Activated naive CD4-positive, alpha-beta T cell treated with anti-CD3 and anti-CD28 coated beads for 36 hours (primary cell): ENCODE data around the gene MEP1A. TPM values are rescaled to one million over a fixed set of nuclear protein-coding genes. Genes with fewer than 3 reads are reported as not detected.
"Not testable (repeated sequence)": the region's sequence is repeated elsewhere in the genome, so short reads cannot be mapped to it uniquely, and the experiment has no call there.

Source experiments
- CTCF ChIA-PET: fragments of 350-600 bp; sonication (Branson Sonifier 250); formaldehyde crosslinking; loops from one replicate; lab custom pipeline; 2021; ENCODE audit warnings: antibody characterized with exemption; lab: Charles Lee
- DNase-seq: peaks from one replicate; pipeline ENCODE4 v3.0.0-alpha.2; 2020
- H3K27ac Mint-ChIP-seq: one replicate; pipeline ENCODE4 v1.8.0; 2021; ENCODE audit warnings: mild to moderate bottlenecking, mixed read lengths
- H3K27me3 Mint-ChIP-seq: one replicate; pipeline ENCODE4 v1.8.0; 2021; ENCODE audit warnings: low read depth, mixed read lengths
- H3K36me3 Mint-ChIP-seq: one replicate; pipeline ENCODE4 v1.8.0; 2021; ENCODE audit warnings: low read depth, mixed read lengths
- H3K4me1 Mint-ChIP-seq: one replicate; pipeline ENCODE4 v1.8.0; 2021; ENCODE audit warnings: low read depth, mixed read lengths
- H3K4me3 Mint-ChIP-seq: one replicate; pipeline ENCODE4 v1.8.0; 2021; ENCODE audit warnings: mild to moderate bottlenecking, moderate library complexity, mixed read lengths
- H3K9me3 Mint-ChIP-seq: one replicate; pipeline ENCODE4 v1.8.0; 2021; ENCODE audit warnings: mixed read lengths
- intact Hi-C: fragments of 100-400 bp; cut with micrococcal nuclease; formaldehyde crosslinking; loops from one replicate; pipeline ENCODE4 v1.15.1; 2023
- total RNA-seq, 2 experiments: library from RNA; stranded (reverse); gene quantifications; one replicate each; pipeline ENCODE4 v1.2.3, GENCODE V29; 2021

MEP1A gene
- total RNA-seq, 2 experiments from 2014 or later, result not detected

DNA sequence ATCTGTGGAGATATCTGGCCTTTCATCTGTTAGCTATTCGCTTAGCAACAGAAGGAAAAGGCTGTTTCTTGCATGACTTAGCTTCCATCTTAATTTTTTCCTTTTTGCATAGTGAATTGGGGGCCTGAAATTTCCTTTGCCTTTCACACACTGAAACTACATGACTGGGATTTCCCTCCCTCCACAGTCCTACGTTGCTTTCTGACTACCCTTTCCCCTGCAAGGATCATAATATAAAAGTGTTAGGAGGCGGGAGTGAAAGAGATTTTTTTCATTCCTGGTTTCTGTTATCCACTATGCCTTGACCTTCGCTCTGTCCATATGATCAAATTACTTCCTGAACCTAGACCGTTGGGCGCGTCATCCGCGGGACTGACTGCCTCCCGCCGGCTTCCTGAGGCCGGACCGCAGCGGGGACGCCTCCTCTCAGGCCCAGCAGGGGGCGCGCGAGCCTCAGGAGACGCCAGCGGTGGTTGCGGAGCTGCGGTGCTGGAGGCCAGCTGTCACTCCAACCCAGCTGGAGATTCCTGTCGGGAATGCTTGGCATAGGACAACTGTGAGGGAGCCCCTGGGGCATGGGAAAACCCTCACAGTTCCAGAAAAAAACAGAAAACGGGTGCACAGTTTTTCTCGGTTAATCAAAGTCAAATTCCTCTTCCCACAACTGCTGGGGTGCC, 55.6 kb downstream of the MEP1A start:
- no peaks in the 10 kb centered on the region for H3K36me3 Mint-ChIP-seq
- no peak overlapping the region for H3K27ac Mint-ChIP-seq
- H3K9me3 Mint-ChIP-seq, result no peaks in the 10 kb centered on the region
- H3K27me3 Mint-ChIP-seq, result peaks cover 30% of the 10 kb centered on the region
- peak; percentile 69 for DNase-seq
- intact Hi-C loops, result loop anchor here (1.0 to 2.0 kb wide), 4 partner anchors 142 to 932 kb away; no protein-coding TSS in a partner anchor
- peaks cover 4% of the 10 kb centered on the region for H3K4me1 Mint-ChIP-seq
- H3K4me3 Mint-ChIP-seq, result peak overlapping the region; percentile 32
- CTCF ChIA-PET, result interaction anchor here (0.6 to 4.4 kb wide), 14 partner anchors 9 to 708 kb away, joined by 3 to 25 read pairs (median 3); partner anchors contain the start of gene PLA2G7

DNA sequence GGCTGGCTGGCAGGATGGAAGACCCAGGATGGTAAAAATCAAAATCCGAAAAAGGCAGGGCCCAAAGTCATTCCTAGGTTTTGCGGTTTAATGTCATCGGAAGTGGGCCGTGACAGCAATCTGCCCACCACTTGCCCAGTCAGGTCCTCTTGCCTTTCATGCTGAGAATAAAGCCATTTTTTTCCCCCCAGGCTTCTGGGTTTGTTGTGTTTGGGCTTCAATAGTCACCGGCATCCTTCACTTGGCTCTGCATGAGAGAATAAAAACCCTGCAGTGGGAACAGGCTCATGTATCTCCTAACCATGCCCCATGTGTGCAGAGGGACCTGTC, 56.1 kb downstream of the MEP1A start:
- H3K4me3 Mint-ChIP-seq, result no peak overlapping the region
- no peak overlapping the region for H3K27ac Mint-ChIP-seq
- intact Hi-C loops, result loop anchor here (1.0 to 2.0 kb wide), 3 partner anchors 141 to 931 kb away; no protein-coding TSS in a partner anchor
- no peak for DNase-seq
- H3K4me1 Mint-ChIP-seq, result peaks cover 4% of the 10 kb centered on the region
- no peaks in the 10 kb centered on the region for H3K36me3 Mint-ChIP-seq
- no peaks in the 10 kb centered on the region for H3K9me3 Mint-ChIP-seq
- CTCF ChIA-PET, result interaction anchor here (0.6 to 4.4 kb wide), 9 partner anchors 9 to 198 kb away, joined by 3 to 25 read pairs (median 3); partner anchors contain the start of gene PLA2G7
- H3K27me3 Mint-ChIP-seq, result peaks cover 35% of the 10 kb centered on the region

DNA sequence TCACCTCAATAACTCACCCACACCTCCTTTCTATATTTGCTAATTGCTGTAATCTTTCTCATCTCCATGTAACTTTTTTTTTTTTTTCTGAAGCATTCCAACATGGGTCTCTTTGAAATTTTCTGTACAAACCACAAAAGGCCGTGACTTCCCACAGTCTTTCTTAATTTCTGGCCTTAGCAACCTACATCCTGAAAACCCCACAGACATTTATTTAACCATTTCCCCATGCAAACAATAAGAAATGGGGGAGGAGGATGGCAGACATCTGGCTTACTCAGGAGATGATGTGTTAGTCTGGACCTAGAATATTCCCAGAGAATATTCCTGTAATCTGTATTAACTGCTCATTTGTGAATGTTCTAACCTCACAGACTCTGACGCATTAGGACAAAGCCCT, 57.6 kb downstream of the MEP1A start:
- CTCF ChIA-PET, result interaction anchor here (0.9 to 4.4 kb wide), 2 partner anchors 8 to 196 kb away, joined by 3 to 25 read pairs; no protein-coding TSS in a partner anchor
- no peaks in the 10 kb centered on the region for H3K9me3 Mint-ChIP-seq
- intact Hi-C loops, result no loop called here
- H3K27ac Mint-ChIP-seq, result no peak overlapping the region
- H3K36me3 Mint-ChIP-seq, result no peaks in the 10 kb centered on the region
- H3K4me3 Mint-ChIP-seq, result no peak overlapping the region
- peaks cover 37% of the 10 kb centered on the region for H3K27me3 Mint-ChIP-seq
- H3K4me1 Mint-ChIP-seq, result peaks cover 4% of the 10 kb centered on the region
- DNase-seq, result no peak

DNA sequence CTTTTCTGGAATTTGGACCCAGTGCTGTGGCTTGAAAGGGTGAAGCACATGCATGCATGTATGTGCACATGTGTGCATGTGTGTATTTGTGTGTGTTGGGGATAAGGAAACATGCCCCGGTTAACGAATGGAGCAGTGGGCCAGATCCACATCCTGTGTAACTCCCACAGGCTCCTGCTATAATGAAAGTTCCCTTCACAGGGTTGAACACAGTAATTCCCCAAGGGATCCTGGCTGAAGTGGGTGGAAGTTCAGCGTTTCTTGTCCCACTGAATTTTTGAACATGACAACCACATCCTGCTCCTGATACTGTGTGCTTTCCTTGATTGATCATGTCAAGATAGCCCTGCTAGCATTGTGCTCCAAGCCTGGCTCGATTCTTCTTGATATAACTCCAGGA, 58.4 kb downstream of the MEP1A start:
- H3K9me3 Mint-ChIP-seq, H3K36me3 Mint-ChIP-seq, DNase-seq, CTCF ChIA-PET, intact Hi-C loops, H3K4me1 Mint-ChIP-seq, H3K4me3 Mint-ChIP-seq, H3K27ac Mint-ChIP-seq: not testable (repeated sequence)
- peaks cover 36% of the 10 kb centered on the region for H3K27me3 Mint-ChIP-seq

DNA sequence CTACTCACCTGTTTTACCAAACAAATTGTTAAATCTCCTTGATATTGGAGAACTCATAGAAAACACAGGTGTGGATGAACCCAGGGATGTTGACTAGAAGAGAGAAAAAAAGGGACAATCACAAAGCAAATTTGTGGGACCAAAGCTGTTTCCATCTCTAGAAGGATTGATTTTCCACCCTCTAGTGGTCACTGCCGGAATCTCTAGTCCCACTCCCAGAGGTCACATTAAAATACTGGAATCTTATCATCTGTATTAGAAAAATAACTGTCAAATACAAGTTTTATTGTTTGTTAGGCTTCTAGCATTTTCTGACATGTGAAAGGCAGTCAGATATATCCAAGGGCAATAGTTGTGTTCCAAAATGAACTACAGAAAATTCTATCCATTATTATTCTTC, 62.8 kb downstream of the MEP1A start:
- not testable (repeated sequence) for H3K4me1 Mint-ChIP-seq, H3K4me3 Mint-ChIP-seq, H3K27me3 Mint-ChIP-seq, H3K27ac Mint-ChIP-seq, H3K9me3 Mint-ChIP-seq, H3K36me3 Mint-ChIP-seq
- CTCF ChIA-PET, result interaction anchor here (0.6 to 0.7 kb wide), 2 partner anchors 95 to 268 kb away, joined by 3 read pairs; no protein-coding TSS in a partner anchor
- intact Hi-C loops, result loop anchor here (2.0 kb wide), 1 partner anchor 437 kb away; no protein-coding TSS in a partner anchor
- peak; percentile 48 for DNase-seq

DNA sequence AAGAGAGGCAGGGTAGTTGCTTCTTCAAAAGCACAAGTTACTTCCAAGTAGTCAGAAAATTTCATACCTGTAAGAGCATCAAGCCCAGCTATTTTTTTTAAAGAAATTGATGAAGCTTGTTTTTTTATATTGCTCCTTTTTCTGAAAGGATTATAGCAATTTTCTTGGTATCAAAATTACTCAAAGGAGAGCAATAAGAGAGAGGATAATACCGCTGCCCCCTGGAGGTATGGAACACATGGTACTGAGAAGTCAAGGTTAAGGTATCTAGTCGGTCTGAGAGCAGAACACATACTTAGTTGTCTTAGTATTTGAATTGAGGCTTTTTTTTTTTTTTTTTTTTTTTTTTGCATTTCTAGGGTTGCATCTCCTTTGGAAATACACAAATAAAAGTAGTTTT, 69.2 kb downstream of the MEP1A start:
- H3K9me3 Mint-ChIP-seq, result no peaks in the 10 kb centered on the region
- H3K36me3 Mint-ChIP-seq, result no peaks in the 10 kb centered on the region
- peaks cover 11% of the 10 kb centered on the region for H3K27me3 Mint-ChIP-seq
- no peak overlapping the region for H3K27ac Mint-ChIP-seq
- CTCF ChIA-PET, result interaction anchor here (0.6 to 1.1 kb wide), 4 partner anchors 13 to 504 kb away, joined by 3 read pairs; no protein-coding TSS in a partner anchor
- no peaks in the 10 kb centered on the region for H3K4me1 Mint-ChIP-seq
- no peak overlapping the region for H3K4me3 Mint-ChIP-seq
- DNase-seq, result peak; percentile 18
- intact Hi-C loops, result loop anchor here (5.0 kb wide), 1 partner anchor 640 kb away; no protein-coding TSS in a partner anchor

DNA sequence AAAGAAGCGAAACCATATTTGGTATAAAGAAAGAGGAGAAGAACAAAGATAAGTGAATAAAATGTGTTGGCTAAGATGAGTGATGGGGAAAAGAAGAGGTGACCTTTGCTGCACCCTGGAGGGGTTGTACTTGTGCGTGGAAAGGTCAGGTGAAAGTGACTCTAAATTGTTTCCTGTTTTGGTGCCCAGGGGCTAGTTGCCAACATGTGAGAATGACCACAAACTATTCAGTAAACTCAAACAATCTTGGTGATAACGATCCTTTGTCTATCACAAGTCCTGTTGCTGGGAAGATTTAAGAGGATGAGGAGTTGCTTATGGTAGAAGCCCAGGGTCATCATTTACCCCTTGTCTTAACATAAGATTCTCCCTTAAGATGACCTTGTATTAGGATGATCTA, 70.6 kb downstream of the MEP1A start:
- CTCF ChIA-PET, result interaction anchor here (1.0 kb wide), 1 partner anchor 15 kb away, joined by 3 read pairs; no protein-coding TSS in a partner anchor
- H3K27ac Mint-ChIP-seq, result no peak overlapping the region
- no peaks in the 10 kb centered on the region for H3K36me3 Mint-ChIP-seq
- no peaks in the 10 kb centered on the region for H3K9me3 Mint-ChIP-seq
- no peak overlapping the region for H3K4me3 Mint-ChIP-seq
- H3K27me3 Mint-ChIP-seq, result peaks cover 13% of the 10 kb centered on the region
- no peaks in the 10 kb centered on the region for H3K4me1 Mint-ChIP-seq
- intact Hi-C loops, result loop anchor here (5.0 kb wide), 1 partner anchor 641 kb away; no protein-coding TSS in a partner anchor
- DNase-seq, result no peak

DNA sequence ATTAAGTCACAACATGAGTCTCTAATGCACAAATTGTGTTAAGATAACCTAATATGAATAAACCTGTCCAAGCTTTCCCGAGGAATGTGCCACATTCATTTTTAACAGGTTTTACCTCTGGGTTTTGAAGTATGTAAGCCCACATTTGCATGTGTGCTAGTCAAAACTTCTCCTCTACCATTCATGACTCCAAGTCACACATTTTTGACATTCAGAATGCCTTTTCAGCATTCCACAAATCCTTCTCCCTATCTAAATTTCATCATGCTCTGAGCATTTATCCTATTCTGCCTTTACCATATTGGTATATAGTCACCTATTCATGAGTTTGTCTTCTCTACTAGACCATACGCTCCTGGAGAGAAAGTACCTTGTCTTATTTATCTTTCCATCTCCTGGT, 72.0 kb downstream of the MEP1A start:
- Mint-ChIP-seq H3K36me3 (no peaks in the 10 kb centered on the region), H3K9me3 (no peaks in the 10 kb centered on the region), H3K27me3 (peaks cover 12% of the 10 kb centered on the region), H3K4me3 (no peak overlapping the region), H3K4me1 (no peaks in the 10 kb centered on the region), H3K27ac (no peak overlapping the region)
- CTCF ChIA-PET, result no interaction called here
- intact Hi-C loops, result no loop called here
- no peak for DNase-seq

DNA sequence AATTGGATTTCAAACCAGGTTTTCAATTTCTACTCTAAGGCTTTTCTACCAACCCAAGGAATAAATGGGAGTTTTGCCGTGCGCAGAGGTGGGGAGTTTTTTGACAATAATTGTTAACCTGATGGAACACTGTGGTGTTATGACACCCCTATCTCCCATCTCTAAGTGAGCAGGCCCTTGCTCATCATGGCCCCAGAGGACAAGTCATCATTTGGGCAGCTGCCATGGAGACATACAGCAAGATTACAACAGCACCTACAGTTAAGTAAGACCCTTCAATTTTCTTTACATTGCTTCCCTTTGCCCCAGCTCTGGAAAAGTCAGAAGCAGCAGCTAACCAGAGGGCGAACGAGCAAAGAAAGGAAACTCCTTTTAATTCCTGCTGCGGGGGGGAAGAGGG, 74.2 kb downstream of the MEP1A start:
- intact Hi-C loops, result no loop called here
- Mint-ChIP-seq H3K27ac (no peak overlapping the region), H3K36me3 (no peaks in the 10 kb centered on the region), H3K9me3 (no peaks in the 10 kb centered on the region), H3K4me3 (no peak overlapping the region), H3K27me3 (peaks cover 16% of the 10 kb centered on the region), H3K4me1 (no peaks in the 10 kb centered on the region)
- CTCF ChIA-PET, result interaction anchor here (0.8 kb wide), 1 partner anchor 18 kb away, joined by 3 read pairs; no protein-coding TSS in a partner anchor
- DNase-seq, result no peak

DNA sequence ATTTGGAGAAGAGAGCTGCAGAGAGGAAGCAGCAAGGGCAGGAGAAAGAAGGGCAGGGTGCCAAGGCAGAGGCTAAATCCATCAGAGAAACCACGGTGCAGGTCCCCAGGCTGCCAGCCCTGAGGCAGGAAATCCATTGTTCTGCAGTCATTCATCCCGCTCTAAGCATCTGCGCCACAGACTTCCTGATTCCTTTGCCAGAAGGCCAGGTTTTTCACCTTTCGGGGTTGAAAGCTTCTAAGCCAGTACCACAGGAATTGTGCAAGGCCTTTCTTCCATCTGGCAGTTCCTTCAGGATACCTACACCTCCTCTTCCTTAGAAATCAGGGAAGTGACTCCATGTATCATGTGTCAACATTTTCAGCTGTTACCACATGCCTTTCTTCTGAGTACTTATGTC, 82.9 kb downstream of the MEP1A start:
- Mint-ChIP-seq H3K4me1 (no peaks in the 10 kb centered on the region), H3K9me3 (no peaks in the 10 kb centered on the region), H3K27me3 (peaks cover 11% of the 10 kb centered on the region), H3K27ac (no peak overlapping the region), H3K36me3 (no peaks in the 10 kb centered on the region), H3K4me3 (no peak overlapping the region)
- CTCF ChIA-PET, result no interaction called here
- no peak for DNase-seq
- intact Hi-C loops, result no loop called here

DNA sequence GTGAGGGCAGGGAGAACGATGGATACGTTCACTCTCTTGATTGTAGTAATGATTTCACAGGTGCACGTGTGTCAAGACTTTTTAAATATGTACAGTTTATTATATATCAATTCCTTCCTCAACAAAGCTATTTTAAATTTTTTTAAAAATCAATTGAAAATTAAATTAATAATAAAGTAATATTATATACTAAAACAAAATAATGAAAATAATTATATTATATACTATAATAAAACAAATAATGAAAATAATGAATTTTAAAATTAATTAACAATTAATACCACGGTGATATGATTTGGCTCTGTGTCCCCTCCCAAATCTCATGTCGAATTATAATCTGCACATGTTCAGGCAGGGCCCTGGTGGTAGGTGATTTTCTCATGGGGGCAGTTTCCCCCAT, 85.8 kb downstream of the MEP1A start:
- CTCF ChIA-PET, result no interaction called here
- H3K9me3 Mint-ChIP-seq, result no peaks in the 10 kb centered on the region
- H3K27me3 Mint-ChIP-seq, result peaks cover 17% of the 10 kb centered on the region
- intact Hi-C loops, result no loop called here
- no peaks in the 10 kb centered on the region for H3K4me1 Mint-ChIP-seq
- no peak for DNase-seq
- H3K27ac Mint-ChIP-seq, result no peak overlapping the region
- no peak overlapping the region for H3K4me3 Mint-ChIP-seq
- no peaks in the 10 kb centered on the region for H3K36me3 Mint-ChIP-seq

DNA sequence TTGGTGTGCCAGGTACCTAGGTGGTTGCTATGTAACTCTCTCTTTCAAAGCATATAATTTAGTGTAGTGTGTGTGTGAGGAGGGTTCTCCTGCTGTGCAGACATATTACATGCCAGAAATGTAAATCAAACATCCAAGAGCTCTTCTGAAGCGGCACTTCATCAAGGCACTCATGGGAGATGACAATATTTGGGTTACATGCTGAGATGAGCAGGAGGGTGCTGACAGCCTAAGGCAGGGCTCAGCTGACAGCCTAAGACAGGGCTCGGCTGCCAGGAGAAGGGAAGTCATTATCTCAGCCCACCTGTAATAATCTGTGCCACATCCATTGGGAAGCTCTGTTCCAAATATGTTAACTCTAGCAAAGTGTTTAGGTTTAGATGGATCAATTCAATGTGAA, 89.5 kb downstream of the MEP1A start:
- no peaks in the 10 kb centered on the region for H3K9me3 Mint-ChIP-seq
- CTCF ChIA-PET, result no interaction called here
- no peaks in the 10 kb centered on the region for H3K4me1 Mint-ChIP-seq
- H3K27ac Mint-ChIP-seq, result no peak overlapping the region
- H3K36me3 Mint-ChIP-seq, result no peaks in the 10 kb centered on the region
- H3K4me3 Mint-ChIP-seq, result no peak overlapping the region
- H3K27me3 Mint-ChIP-seq, result peaks cover 17% of the 10 kb centered on the region
- no peak for DNase-seq
- intact Hi-C loops, result no loop called here

DNA sequence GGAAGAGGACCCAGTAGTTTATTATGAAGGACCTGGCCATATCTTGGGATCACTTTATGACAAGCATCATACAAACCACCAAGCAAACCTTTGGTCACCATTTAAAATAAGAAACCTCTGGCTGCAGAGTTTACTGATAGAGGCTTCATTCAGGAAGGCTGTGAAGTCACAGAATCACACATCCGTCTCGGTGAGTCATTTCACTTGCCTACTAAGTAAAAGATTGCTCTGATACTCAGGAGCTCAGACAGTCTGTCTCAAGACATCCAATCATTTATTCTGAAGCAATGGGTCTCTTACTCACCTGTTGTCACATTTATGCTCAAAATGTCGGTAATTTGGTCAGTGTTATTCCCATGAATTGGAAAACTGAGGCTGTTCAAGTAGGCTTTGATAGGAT, 94.8 kb downstream of the MEP1A start:
- DNase-seq, result no peak
- H3K27ac Mint-ChIP-seq, result no peak overlapping the region
- intact Hi-C loops, result no loop called here
- no peaks in the 10 kb centered on the region for H3K4me1 Mint-ChIP-seq
- no peaks in the 10 kb centered on the region for H3K36me3 Mint-ChIP-seq
- no peak overlapping the region for H3K4me3 Mint-ChIP-seq
- peaks cover 10% of the 10 kb centered on the region for H3K27me3 Mint-ChIP-seq
- CTCF ChIA-PET, result no interaction called here
- no peaks in the 10 kb centered on the region for H3K9me3 Mint-ChIP-seq
